ENCODE results near the gene ARHGAP11B.
"Not testable (repeated sequence)": the region's sequence is repeated elsewhere in the genome, so short reads cannot be mapped to it uniquely, and the experiment has no call there.

ARHGAP11B gene
- long read RNA-seq, donor 1, partial matches to known transcripts, result 5 of 6 reads
- long read RNA-seq, donor 1, other reads (novel, unspliced or antisense), result 0 of 6 reads
- long read RNA-seq, donor 2, partial matches to known transcripts, result 0 of 1 reads
- long read RNA-seq, donor 2, other reads (novel, unspliced or antisense), result 0 of 1 reads
- long read RNA-seq, donor 3, partial matches to known transcripts, result 0 of 1 reads
- long read RNA-seq, donor 3, other reads (novel, unspliced or antisense), result 0 of 1 reads
- long read RNA-seq, donor 4, result 0 reads
- long read RNA-seq, donor 5, partial matches to known transcripts, result 7 of 7 reads
- long read RNA-seq, donor 5, other reads (novel, unspliced or antisense), result 0 of 7 reads
- long read RNA-seq, donor 6, result 0 reads
- long read RNA-seq, donor 7, partial matches to known transcripts, result 0 of 2 reads
- long read RNA-seq, donor 7, other reads (novel, unspliced or antisense), result 0 of 2 reads
- long read RNA-seq, donor 8, result 0 reads

DNA sequence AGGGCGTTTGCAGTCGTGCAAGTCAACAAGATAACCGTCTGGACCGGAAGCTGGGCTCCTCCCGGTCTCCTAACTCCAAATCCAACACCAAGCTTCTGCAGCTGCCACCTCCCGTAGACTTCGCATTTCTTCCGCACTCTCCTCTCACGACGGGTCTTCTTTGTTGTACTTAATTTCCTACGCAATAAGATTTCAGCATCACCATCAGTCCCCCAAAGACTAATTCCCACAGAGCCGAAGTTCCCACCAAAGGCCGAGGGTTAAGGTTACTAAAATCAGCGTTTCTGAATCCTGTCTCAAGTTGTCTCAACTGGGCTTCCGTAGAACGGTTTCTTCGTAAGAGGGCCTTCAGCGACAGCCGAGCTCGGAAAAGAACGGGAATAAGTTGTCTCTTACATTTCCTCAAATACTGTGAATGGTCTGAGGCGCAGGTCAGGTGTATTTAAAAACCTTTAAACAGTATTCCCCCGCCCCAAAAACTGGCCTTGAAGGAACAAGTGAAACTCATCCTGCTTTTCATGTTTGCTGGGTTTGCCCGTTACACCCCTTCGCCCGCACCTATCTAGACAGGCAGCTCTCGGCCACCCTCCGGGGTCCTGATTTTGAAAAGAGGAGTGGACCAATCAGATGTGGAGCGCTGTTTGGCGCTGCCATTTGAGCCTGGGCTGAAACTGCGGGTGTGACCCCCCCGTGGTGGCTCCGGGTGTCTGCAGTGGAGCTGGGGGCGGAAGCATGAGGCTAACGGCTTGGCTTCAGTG is at the start of gene ARHGAP11B:
ARHGAP11B (plus strand) TSS at position 693 of the 758 bp plus-strand sequence.
- peak; percentile 95 for DNase-seq

DNA sequence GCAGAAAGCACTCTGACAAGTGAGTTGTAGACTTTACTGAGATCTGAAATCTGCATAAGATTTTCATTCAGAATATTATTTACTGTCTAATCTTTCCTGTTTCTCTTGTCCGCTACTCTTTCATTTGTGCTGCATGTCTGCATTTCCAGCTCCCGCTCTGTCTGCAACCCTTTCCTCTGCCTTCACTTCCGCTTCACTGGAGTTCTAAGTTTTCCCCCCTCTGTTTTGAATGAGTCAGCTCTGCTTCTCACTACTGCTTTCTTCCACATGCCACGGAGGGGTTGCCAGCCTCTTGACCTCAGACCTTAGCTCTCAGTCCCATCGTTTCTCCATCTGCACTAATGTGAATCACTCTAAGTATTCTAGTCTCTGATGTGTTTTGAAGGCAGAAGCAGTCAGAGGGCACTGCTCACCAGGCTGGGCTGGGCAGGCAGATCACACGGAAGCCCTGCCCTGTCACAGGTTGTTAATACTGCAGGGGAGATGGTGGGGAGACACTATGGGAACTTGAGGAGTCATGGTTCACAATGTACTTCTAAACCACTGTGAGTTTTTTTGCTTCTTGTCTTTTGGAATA is 46.4 kb upstream of the ARHGAP11B start:
- not testable (repeated sequence) for DNase-seq

DNA sequence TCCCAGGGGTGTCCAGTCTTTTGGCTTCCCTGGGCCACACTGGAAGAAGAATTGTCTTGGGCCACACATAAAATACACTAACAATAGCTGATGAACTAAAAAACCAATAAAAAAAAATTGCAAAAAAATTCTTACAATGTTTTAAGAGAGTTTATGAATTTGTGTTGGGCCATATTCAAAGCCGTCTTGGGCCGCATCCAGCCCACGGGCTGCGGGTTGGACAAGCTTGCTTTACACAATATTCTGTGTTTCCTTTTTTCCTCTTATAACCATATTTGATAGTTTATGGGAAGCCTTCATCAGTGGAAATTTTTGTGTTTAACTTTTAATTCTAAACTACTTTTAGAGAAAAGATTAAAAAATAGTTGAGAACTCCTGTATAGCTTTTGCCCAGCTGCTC is 45.2 kb upstream of the ARHGAP11B start:
- not testable (repeated sequence) for DNase-seq

DNA sequence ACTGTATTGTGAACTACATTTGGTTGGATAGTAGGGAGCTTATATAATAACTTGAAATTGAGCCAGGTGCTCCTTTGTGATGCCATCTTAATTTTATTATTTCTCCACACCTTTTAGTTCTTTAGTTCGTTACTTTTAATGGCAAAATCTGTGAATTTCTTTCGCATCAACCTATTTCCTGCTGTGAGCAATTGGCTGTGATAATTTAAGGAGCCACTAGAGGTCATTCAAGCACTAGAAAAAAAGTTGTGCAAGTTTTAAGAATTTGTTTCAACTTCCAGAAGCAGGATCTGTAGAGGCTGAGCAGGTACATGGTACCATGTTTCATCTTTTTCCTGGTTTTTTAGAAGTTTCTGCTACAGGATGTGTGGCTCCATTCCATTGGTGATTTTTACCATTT is 27.0 kb upstream of the ARHGAP11B start:
- DNase-seq, result not testable (repeated sequence)

DNA sequence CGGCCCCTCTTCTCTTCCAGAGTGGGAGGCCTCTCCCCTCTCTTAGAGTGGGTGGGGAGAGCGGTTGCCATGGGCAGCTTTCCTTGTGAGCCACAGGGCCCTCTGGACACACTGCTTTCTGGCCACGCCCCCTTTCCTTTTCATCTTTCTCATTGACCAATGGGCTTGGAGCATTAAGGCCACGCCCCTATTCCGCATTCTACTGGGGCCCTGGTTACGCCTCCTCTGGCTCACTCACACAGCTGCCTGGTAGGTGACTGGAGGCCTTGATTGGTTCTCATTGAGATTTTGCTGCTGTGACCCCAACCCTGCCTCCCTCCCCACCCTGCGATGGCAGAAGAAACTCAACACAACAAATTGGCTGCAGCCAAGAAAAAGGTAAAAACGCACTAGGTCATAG is 22.1 kb upstream of the ARHGAP11B start, which contains the start of gene GOLGA8H:
GOLGA8H (plus strand) TSS at position 233 of the 400 bp plus-strand sequence; CDS start at position 331, 98 bp downstream.
- DNase-seq, result not testable (repeated sequence)

DNA sequence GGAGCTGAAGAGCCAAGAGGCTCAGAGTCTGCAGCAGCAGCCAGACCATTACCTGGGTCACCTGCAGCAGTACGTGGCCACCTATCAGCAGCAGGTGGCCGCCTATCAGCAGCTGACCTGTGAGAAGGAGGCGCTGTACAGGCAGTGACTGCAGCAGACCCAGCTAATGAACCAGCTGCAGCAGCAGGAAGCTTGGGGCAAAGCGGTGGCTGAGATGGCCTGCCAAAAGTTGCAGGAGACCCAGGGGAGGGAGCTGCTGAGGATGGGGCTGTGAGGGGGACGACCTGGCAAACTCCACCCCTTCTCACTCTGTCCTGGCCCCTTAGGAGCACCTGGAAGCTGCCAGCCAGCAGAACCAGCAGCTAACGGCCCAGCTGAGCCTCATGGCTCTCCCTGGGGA is 13.7 kb upstream of the ARHGAP11B start:
- not testable (repeated sequence) for DNase-seq

DNA sequence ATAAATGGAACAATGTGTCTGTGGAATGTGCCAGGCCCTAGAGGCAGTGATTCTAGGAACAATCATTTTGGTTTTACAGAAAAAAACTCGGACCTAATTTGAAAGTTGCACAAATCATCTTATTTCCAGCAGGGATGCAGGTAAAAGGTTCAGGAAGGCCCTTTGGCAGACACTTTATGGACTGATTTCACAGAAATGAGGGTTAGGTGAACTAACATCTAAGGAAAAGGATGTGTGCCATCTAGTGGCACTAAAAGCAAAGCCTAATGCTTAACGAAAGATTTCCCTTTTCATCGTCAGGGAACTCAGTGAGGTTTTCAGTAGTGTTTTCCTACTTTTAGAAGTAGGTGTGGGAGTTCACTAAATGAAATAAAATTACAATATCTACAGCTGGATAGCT is 4.6 kb upstream of the ARHGAP11B start:
- DNase-seq, result not testable (repeated sequence)

DNA sequence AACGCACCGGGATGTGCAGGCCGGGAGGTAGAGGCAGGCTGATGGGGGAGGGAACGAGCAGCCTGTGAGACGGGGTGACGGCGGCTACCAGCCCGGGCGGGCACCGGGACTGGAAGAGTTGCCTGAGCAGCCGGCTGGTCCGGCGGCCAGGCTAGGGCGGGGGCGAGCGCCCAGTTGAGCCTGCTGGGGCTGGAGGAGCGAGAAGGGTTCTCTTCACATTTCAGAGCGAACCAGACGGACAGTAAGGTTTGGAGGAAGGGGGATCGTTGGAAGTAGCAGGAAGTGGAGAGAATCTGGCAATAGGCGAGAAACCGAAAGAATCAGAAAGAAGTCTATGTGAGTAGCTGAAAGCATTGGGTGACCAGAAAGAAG is 252 bp downstream of the ARHGAP11B start:
- DNase-seq, result peak in 1 of 2 donors; percentile 12

DNA sequence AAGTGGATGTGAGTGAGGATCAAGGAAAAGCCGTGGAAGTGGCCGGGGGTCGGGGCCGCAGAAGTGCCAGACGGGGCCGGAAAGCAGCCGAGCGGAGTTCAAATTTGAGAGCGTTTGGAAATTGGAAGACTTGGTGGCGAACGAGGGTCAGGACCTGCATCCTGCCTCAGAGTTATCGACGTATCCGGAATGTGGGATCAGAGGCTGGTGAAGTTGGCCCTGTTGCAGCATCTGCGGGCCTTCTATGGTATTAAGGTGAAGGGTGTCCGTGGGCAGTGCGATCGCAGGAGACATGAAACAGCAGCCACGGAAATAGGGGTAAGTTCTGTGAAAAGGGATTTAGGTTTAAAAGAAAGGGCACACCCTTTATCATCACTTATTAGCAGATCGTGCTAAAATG is 704 bp downstream of the ARHGAP11B start:
- DNase-seq, result not testable (repeated sequence)

DNA sequence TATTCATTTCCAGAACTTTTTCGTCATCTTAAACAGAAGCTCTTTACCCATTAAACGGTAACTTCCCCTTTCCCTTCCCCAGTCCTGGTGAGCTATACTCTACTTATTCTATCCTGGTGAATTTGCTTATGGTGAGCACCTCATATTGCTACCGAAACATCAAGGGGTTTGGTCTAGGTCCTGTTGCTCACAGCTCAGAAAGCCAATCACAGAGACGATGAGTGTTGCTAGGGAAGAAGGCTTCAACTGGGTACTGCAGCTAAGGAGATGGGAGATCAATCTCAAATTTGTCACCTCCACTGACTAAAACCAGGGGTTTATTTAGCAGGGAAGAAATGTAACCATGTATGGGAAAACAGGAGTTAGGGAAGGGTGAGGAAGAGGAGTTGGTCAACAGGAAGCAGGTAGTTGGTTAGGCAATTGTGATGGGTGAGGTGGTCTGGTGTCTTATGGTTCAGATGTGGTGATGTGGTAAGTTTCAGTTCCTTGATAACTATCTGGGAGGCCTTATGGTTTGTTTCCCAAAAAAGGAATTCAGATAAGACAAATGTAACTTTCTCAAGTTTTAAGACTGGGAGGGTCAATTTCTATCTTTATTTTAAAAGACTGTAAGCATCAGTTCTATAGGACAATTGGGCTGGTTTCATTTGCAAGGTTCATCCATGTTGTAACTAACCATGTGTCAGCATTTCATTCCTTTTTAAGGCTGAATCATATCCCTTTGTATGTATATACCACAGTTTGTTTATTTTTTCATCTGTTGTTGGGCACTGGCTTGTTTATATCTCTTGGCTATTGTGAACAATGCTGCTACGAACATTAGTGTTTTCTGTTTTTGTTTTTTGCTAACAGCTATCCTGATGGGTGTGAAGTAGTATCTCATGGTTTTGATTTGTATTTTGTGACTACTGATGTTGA is 24.3 kb downstream of the ARHGAP11B start:
- no peak for DNase-seq

DNA sequence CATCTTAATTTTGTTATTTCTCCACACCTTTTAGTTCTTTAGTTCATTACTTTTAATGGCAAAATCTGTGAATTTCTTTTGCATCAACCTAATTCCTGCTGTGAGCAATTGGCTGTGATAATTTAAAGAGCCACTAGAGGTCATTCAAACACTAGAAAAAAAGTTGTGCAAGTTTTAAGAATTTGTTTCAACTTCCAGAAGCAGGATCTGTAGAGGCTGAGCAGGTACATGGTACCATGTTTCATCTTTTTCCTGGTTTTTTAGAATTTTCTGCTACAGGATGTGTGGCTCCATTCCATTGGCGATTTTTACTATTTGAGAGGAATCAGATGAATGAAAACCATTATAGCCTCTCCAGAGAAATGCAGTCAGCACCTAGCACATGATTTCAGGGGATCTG is 35.2 kb downstream of the ARHGAP11B start:
- not testable (repeated sequence) for DNase-seq

DNA sequence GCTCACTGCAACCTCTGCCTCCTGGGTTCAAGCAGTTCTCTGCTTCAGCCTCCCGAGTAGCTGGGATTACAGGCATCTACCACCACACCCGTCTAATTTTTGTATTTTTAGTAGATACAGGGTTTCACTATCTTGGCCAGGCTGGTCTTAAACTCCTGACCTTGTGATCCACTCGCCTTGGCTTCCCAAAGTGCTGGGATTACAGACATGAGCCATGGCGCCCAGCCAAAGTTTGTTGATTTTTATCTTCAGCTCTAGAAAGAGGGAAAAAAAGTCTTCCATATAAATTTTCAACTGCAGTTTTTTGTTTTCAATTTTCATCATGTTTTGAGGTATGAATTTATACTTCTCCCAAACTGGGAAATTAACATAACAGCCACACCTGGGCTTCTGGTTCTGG is 43.7 kb downstream of the ARHGAP11B start:
- DNase-seq, result not testable (repeated sequence)

DNA sequence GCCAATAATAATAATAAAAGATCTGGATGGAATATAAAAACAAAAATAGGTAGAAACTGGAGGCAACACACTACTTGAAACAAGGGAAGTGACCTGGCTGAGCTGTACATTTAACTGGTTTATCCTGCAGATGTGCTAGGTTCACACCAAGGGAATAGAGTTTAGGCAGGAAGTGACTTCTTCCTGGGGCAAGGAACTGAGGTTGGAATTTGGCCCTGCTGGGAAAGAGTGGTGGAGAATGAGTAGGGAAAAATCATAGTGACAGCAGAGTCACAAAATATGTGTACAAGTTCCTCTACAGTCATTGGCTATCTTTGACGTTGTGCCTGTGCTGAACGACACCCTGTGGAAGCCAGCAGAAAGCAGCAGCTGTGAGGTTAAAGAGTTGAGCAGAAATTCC is 44.1 kb downstream of the ARHGAP11B start:
- DNase-seq, result no peak

DNA sequence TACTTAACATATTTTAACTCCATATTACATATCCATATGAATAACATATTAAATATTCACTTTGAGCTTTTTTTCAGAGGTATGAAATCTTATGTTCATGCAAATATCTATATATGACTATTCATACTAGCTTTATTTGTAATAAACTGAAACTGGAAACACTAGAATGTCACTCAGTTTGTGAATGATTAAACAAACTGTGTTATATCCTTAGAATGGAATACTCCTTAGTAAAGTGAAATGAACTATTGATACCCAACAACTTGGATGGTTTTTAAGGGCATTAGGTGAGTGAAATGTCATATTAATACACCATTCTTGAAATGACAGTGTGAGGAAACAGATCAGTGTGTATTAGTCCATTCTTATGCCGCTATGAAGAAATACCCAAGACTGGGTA is 45.4 kb downstream of the ARHGAP11B start:
- no peak for DNase-seq

DNA sequence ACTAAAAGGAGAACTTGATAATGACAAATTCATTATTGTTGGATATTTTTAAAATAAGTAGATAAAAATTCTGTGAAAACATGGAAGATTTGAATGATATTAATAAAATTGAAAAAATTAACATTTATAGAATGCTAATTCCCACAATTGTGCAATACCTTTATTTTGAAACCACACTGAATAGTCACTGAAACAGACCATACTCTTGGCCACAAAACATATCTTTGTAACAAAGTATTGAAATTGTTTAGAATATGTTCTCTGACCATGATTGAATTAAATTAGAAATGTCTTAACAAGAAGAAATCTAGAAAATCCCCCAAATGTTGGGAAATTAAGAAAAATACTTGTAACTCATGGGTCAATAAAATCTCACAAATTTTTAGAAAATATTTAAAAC is 49.2 kb downstream of the ARHGAP11B start:
- no peak for DNase-seq

DNA sequence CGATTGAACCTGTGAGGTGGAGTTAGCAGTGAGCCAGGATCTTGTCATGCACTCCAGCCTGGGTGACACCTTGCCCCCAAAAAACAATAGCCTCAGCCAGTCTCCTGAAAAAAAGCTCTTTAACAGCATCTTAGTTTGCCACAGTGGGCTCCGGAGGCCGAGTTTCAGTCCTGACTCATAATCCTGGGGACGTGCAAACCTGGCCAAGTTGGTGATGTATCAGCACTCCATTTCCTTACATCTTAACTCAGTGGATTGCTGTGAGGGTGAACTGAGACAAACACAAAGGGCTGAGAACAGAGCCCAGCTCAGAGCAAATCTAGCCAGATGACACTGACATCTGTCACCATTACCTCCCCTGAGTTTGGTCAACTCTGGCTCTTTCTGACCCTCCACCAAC is 50.0 kb downstream of the ARHGAP11B start:
- DNase-seq, result not testable (repeated sequence)

DNA sequence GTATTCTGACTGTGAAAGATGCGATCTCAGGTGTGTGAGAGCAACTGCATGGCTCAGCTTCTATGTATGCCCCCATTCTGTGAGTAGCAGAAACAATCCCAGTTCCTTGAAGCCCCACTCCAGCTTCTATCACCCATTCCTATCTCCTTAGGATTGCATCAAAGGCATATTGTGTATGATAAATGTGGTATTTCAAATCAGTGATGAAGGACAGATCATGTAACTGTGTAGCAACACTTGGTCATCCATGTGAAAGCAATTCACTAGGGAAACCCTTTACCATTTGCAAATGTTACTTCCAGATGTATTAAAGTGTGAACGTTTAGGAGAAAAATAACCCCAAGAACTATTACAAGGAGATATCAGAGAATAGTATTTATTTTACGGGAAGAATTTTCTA is 55.1 kb downstream of the ARHGAP11B start:
- DNase-seq, result not testable (repeated sequence)

DNA sequence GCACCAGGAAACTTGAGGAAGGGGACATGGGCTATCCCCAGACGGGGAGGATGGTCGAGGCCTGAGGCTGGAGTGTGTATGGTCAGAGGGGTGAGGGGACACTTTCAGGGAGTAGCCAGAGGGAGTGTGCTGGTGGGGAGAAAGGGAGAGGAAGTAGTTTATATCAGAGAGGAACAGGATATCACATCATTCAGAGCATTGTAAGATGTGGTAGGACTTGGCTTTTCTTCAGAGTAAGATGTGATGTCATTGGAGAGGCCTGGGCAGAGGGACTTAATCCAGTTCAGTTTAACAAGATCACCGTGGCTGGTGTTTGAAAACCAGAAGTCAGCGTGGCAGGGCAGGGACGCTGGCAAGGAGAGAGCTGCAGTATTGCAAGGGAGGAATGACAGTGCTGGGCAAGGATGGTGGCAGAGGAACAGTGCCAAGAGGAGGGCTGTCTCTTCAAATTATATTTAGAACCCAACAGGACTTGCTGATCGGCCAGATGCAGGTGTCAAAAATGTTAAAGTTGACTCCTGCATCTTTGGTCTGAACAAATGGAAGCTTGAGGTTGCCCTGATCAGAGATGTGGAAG is 59.9 kb downstream of the ARHGAP11B start:
- DNase-seq, result not testable (repeated sequence)

DNA sequence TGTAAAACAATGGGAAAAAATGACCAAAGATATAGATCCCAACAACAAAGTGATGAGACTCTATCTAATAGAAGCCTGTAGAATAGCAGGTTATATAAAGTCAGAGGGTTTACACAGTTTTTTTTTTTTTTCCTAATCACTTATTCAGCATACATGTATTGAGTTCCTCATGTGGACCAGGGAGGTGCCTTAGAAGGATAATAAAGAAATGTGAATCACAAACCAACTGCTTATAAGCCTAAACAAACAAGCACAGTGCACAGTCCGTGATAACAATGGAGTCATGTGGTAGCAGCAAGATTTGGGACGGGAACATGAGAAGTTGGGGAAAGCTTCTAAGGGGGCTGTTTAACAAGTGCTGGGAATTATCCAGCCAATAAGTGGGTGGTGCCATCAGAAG is 60.7 kb downstream of the ARHGAP11B start:
- DNase-seq, result not testable (repeated sequence)

Data from right lung (tissue), 9 donors.